ENCODE data around the gene NR3C1.

GRCh38 chr5:143360755-143361154 is 42.7 kb downstream of the NR3C1 start:
- TF ChIP-seq EZH2 (IDR thresholded peaks at IDR 0.05; ENCODE audit: borderline replicate concordance, low read depth, low read length, poor library complexity, severe bottlenecking), result no peak
- TF ChIP-seq CTCF (conservative IDR thresholded peaks at IDR 0.05; ENCODE audit: low read depth, low read length), result no peak

Data from A673 (cell line).